GM12892 (cell line): ENCODE data around the gene GOPC.

Experiments used
- POLR2A ChIP-seq: IDR thresholded peaks from 2 replicates; pipeline ENCODE4 v1.6.1; 2011; ENCODE audit warnings: low read depth, low read length, control low read depth
- POLR2AphosphoS5 ChIP-seq: IDR thresholded peaks from 2 replicates; pipeline ENCODE4 v1.6.1; 2011; ENCODE audit warnings: low read depth, low read length, control low read depth
- TAF1 ChIP-seq: IDR thresholded peaks from 2 replicates; pipeline ENCODE4 v1.6.1; 2011; ENCODE audit warnings: low read depth, mild to moderate bottlenecking, control low read depth, low read length, borderline replicate concordance

- TF ChIP-seq POLR2A (no peak), TAF1 (no peak), POLR2AphosphoS5 (no peak)
Observed at GRCh38 chr6:117512987-117513573, 89.2 kb downstream of the GOPC start.
